Muscle of leg (tissue), 9 donors: ENCODE data around the gene CD72. TPM values are rescaled to one million over a fixed set of nuclear protein-coding genes. Genes with fewer than 3 reads are reported as not detected.

ENCODE experiments used
- polyA plus RNA-seq, 8 donors: library from polyadenylated mRNA; unstranded; fragments of 120-200 nt; gene quantifications; one replicate each; pipeline versions ENCODE4 v1.2.1 to v1.2.3, GENCODE V29; 2013; ENCODE audit warnings: inconsistent platforms in 1 of 8, low replicate concordance in 1 of 8; ENCODE audit not compliant: insufficient read length in 8 of 8, insufficient read depth in 1 of 8
- total RNA-seq: library from RNA; stranded (reverse); fragments of 120-200 nt; gene quantifications from one replicate; pipeline ENCODE4 v1.2.4, GENCODE V29; 2013

CD72 gene
- total and polyA plus RNA-seq, 9 donors: 1.2 to 2.9 (median 1.6) TPM

Other genes with a start within 250 kb of the CD72 start
- 33.7 TPM for gene RUSC2, start 128.3 kb downstream of the CD72 start, total RNA-seq
- gene RUSC2, start 128.3 kb downstream of the CD72 start, polyA plus RNA-seq: 10 to 100 TPM; 53.1 to 72.4 (median 62.0) TPM
- 12.8 TPM for gene TESK1, start 13.2 kb downstream of the CD72 start, total RNA-seq
- gene TESK1, start 13.2 kb downstream of the CD72 start, polyA plus RNA-seq: 10 to 100 TPM; 29.2 to 47.3 (median 39.9) TPM
- 0.09 TPM for gene SIT1, start 32.5 kb upstream of the CD72 start, total RNA-seq
- 1 to 10 TPM in 1 of 8 donors, under 1 TPM in 4, not detected in 3; 0.09 to 1.7 (median 0.27) TPM for gene SIT1, start 32.5 kb upstream of the CD72 start, polyA plus RNA-seq
- 19,485 TPM for gene RMRP, start 39.6 kb upstream of the CD72 start, total RNA-seq
- not detected for gene RMRP, start 39.6 kb upstream of the CD72 start, polyA plus RNA-seq
- gene CCDC107, start 39.9 kb upstream of the CD72 start, total RNA-seq: 14.4 TPM
- gene CCDC107, start 39.9 kb upstream of the CD72 start, polyA plus RNA-seq: 10 to 100 TPM; 16.0 to 23.6 (median 18.0) TPM
- gene ARHGEF39, start 46.8 kb upstream of the CD72 start, total RNA-seq: 1.4 TPM
- 1 to 10 TPM; 3.9 to 7.7 (median 5.6) TPM for gene ARHGEF39, start 46.8 kb upstream of the CD72 start, polyA plus RNA-seq
- gene CA9, start 55.5 kb upstream of the CD72 start, total RNA-seq: 0.49 TPM
- gene CA9, start 55.5 kb upstream of the CD72 start, polyA plus RNA-seq: 1 to 10 TPM in 2 of 8 donors, under 1 TPM in 6; 0.52 to 2.4 (median 0.71) TPM
- gene TPM2, start 71.5 kb upstream of the CD72 start, total RNA-seq: 5,909 TPM
- 1,000 to 10,000 TPM; 4,794 to 8,701 (median 8,114) TPM for gene TPM2, start 71.5 kb upstream of the CD72 start, polyA plus RNA-seq
- 78.0 TPM for gene TLN1, start 113.8 kb upstream of the CD72 start, total RNA-seq
- 100 to 1,000 TPM in 7 of 8 donors, 10 to 100 TPM in 1; 90.7 to 133 (median 118) TPM for gene TLN1, start 113.8 kb upstream of the CD72 start, polyA plus RNA-seq
- 27.0 TPM for gene CREB3, start 114.3 kb upstream of the CD72 start, total RNA-seq
- gene CREB3, start 114.3 kb upstream of the CD72 start, polyA plus RNA-seq: 10 to 100 TPM; 23.5 to 30.7 (median 26.4) TPM
- gene GBA2, start 130.8 kb upstream of the CD72 start, total RNA-seq: 42.9 TPM
- 10 to 100 TPM; 44.7 to 82.5 (median 62.0) TPM for gene GBA2, start 130.8 kb upstream of the CD72 start, polyA plus RNA-seq
- 11.4 TPM for gene RGP1, start 130.9 kb upstream of the CD72 start, total RNA-seq
- 10 to 100 TPM; 15.5 to 23.6 (median 19.7) TPM for gene RGP1, start 130.9 kb upstream of the CD72 start, polyA plus RNA-seq
- gene MSMP, start 135.9 kb upstream of the CD72 start, total RNA-seq: 0.18 TPM
- gene MSMP, start 135.9 kb upstream of the CD72 start, polyA plus RNA-seq: under 1 TPM in 2 of 8 donors, not detected in 6; 0.42 to 0.50 TPM
- 16.8 TPM for gene NPR2, start 173.2 kb upstream of the CD72 start, total RNA-seq
- gene NPR2, start 173.2 kb upstream of the CD72 start, polyA plus RNA-seq: 10 to 100 TPM; 21.6 to 37.3 (median 27.1) TPM
- 1.5 TPM for gene SPAG8, start 193.8 kb upstream of the CD72 start, total RNA-seq
- 1 to 10 TPM; 1.3 to 3.1 (median 2.1) TPM for gene SPAG8, start 193.8 kb upstream of the CD72 start, polyA plus RNA-seq
- gene HINT2, start 196.6 kb upstream of the CD72 start, total RNA-seq: 33.6 TPM
- 10 to 100 TPM; 24.5 to 35.6 (median 30.0) TPM for gene HINT2, start 196.6 kb upstream of the CD72 start, polyA plus RNA-seq
- gene FAM221B, start 210.3 kb upstream of the CD72 start, total RNA-seq: not detected
- gene FAM221B, start 210.3 kb upstream of the CD72 start, polyA plus RNA-seq: under 1 TPM; 0.08 to 0.26 (median 0.20) TPM
- 5.1 TPM for gene TMEM8B, start 210.8 kb upstream of the CD72 start, total RNA-seq
- gene TMEM8B, start 210.8 kb upstream of the CD72 start, polyA plus RNA-seq: 10 to 100 TPM; 12.8 to 22.3 (median 18.0) TPM